ENCODE measurements around the gene PARD6B.

PARD6B gene

GRCh38 chr20:50735813-50736212 lies 4.4 kb downstream of the PARD6B start:
- Histone ChIP-seq H3K27ac (ENCODE audit: low read length) (no peak overlapping the region), H3K4me3 (ENCODE audit: low read length) (no peak overlapping the region), H3K4me2 (ENCODE audit: low read length) (no peak overlapping the region)

GRCh38 chr20:50737352-50737751 lies 6.0 kb downstream of the PARD6B start:
- Histone ChIP-seq H3K79me2 (ENCODE audit: low read length) (peaks cover 36% of the 10 kb centered on the region), H3K4me2 (ENCODE audit: low read length) (no peak overlapping the region), H3K27ac (ENCODE audit: low read length) (no peak overlapping the region), H2AFZ (ENCODE audit: low read depth, low read length) (no peak overlapping the region), H3K9me3 (ENCODE audit: insufficient read depth, low read length) (no peaks in the 10 kb centered on the region), H4K20me1 (ENCODE audit: insufficient read depth, low read length) (peaks cover 22% of the 10 kb centered on the region), H3K4me3 (ENCODE audit: low read length) (no peak overlapping the region), H3K27me3 (ENCODE audit: low read depth, low read length) (peaks cover 3% of the 10 kb centered on the region; the same call in 1 of the 2 replicates), H3K36me3 (replicated peaks; ENCODE audit: low read depth, low read length) (peaks cover 10% of the 10 kb centered on the region), H3K4me1 (ENCODE audit: low read length) (peaks cover 6% of the 10 kb centered on the region), H3K9ac (ENCODE audit: low read length) (no peak overlapping the region)
- TF ChIP-seq EZH2phosphoT487 (IDR thresholded peaks at IDR 0.05; ENCODE audit: low read depth), result no peak
- TF ChIP-seq CTCF (IDR thresholded peaks at IDR 0.05; ENCODE audit: low read depth, low read length), result no peak

More at GRCh38 chr20:50735813-50736212, 4.4 kb downstream of the PARD6B start:
- no peak overlapping the region for H3K9ac ChIP-seq (ENCODE audit: low read length)
- peaks cover 8% of the 10 kb centered on the region for H3K4me1 ChIP-seq (ENCODE audit: low read length)
- H3K36me3 ChIP-seq (replicated peaks; ENCODE audit: low read depth, low read length), result peaks cover 10% of the 10 kb centered on the region
- peaks cover 45% of the 10 kb centered on the region for H3K79me2 ChIP-seq (ENCODE audit: low read length)
- peaks cover 6% of the 10 kb centered on the region; the same call in 1 of the 2 replicates for H3K27me3 ChIP-seq (ENCODE audit: low read depth, low read length)
- no peak overlapping the region for H2AFZ ChIP-seq (ENCODE audit: low read depth, low read length)
- H4K20me1 ChIP-seq (ENCODE audit: insufficient read depth, low read length), result peaks cover 24% of the 10 kb centered on the region
- H3K9me3 ChIP-seq (ENCODE audit: insufficient read depth, low read length), result no peaks in the 10 kb centered on the region
- no peak for TF ChIP-seq EZH2phosphoT487 (IDR thresholded peaks at IDR 0.05; ENCODE audit: low read depth)
- TF ChIP-seq CTCF (IDR thresholded peaks at IDR 0.05; ENCODE audit: low read depth, low read length), result no peak

GRCh38 chr20:50743087-50743486 lies 11.7 kb downstream of the PARD6B start:
- Histone ChIP-seq H3K27ac (ENCODE audit: low read length) (no peak overlapping the region), H3K4me2 (ENCODE audit: low read length) (no peak overlapping the region), H4K20me1 (ENCODE audit: insufficient read depth, low read length) (no peaks in the 10 kb centered on the region), H3K27me3 (ENCODE audit: low read depth, low read length) (no peaks in the 10 kb centered on the region), H2AFZ (ENCODE audit: low read depth, low read length) (no peak overlapping the region), H3K9ac (ENCODE audit: low read length) (no peak overlapping the region), H3K79me2 (ENCODE audit: low read length) (0 out of 2 replicates have a peak, but pooled peaks cover 2% of the 10 kb centered on the region), H3K9me3 (ENCODE audit: insufficient read depth, low read length) (no peaks in the 10 kb centered on the region), H3K36me3 (replicated peaks; ENCODE audit: low read depth, low read length) (peaks cover 11% of the 10 kb centered on the region), H3K4me3 (ENCODE audit: low read length) (no peak overlapping the region), H3K4me1 (ENCODE audit: low read length) (peaks cover 14% of the 10 kb centered on the region)
- TF ChIP-seq EZH2phosphoT487 (IDR thresholded peaks at IDR 0.05; ENCODE audit: low read depth) (no peak), CTCF (IDR thresholded peaks at IDR 0.05; ENCODE audit: low read depth, low read length) (no peak)

- Histone ChIP-seq H4K20me1 (ENCODE audit: insufficient read depth, low read length) (no peaks in the 10 kb centered on the region), H3K4me2 (ENCODE audit: low read length) (no peak overlapping the region), H3K79me2 (ENCODE audit: low read length) (0 out of 2 replicates have a peak, but pooled peaks cover 2% of the 10 kb centered on the region), H3K27ac (ENCODE audit: low read length) (no peak overlapping the region), H3K4me3 (ENCODE audit: low read length) (no peak overlapping the region), H3K27me3 (ENCODE audit: low read depth, low read length) (no peaks in the 10 kb centered on the region), H3K4me1 (ENCODE audit: low read length) (peaks cover 14% of the 10 kb centered on the region), H3K9ac (ENCODE audit: low read length) (no peak overlapping the region), H3K9me3 (ENCODE audit: insufficient read depth, low read length) (no peaks in the 10 kb centered on the region), H2AFZ (ENCODE audit: low read depth, low read length) (no peak overlapping the region), H3K36me3 (replicated peaks; ENCODE audit: low read depth, low read length) (peaks cover 11% of the 10 kb centered on the region)
- TF ChIP-seq CTCF (IDR thresholded peaks at IDR 0.05; ENCODE audit: low read depth, low read length) (no peak), EZH2phosphoT487 (IDR thresholded peaks at IDR 0.05; ENCODE audit: low read depth) (no peak)
These were observed 12.9 kb downstream of the PARD6B start for GRCh38 chr20:50744143-50744792.

Measured in OCI-LY3 (cell line).